ENCODE measurements around the gene CCDC6. TPM values are rescaled to one million over a fixed set of nuclear protein-coding genes. Genes with fewer than 3 reads are reported as not detected.
A peak's percentile ranks its signal among the peaks of the same experiment; 100 is the strongest.

CCDC6 gene
- total RNA-seq, 1 experiment from 2014 or later = 15.2 TPM

DNA sequence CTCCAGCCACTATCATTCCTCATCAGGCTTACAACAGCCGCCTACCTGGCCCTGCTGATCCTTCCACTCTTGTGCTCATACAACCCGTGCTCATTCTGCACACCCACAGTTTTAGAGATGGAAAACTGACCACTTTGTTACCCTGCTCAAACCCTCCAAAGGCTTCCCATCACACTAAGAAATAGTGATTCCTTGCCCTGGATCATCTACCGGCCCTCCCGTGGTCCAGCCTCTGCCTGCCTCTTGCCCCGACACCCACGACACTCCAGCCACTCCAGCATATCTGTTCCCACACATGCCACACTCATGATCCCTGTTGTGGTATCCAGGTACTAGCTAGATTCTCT, 36.8 kb downstream of the CCDC6 start:
- in situ Hi-C loops (cut with HindIII; ENCODE audit: low pct_unique_long_range_greater_than_20kb, low sequenced_read_pairs) = no loop called here
- no peak for DNase-seq (ENCODE audit: low read depth, low spot score)

DNA sequence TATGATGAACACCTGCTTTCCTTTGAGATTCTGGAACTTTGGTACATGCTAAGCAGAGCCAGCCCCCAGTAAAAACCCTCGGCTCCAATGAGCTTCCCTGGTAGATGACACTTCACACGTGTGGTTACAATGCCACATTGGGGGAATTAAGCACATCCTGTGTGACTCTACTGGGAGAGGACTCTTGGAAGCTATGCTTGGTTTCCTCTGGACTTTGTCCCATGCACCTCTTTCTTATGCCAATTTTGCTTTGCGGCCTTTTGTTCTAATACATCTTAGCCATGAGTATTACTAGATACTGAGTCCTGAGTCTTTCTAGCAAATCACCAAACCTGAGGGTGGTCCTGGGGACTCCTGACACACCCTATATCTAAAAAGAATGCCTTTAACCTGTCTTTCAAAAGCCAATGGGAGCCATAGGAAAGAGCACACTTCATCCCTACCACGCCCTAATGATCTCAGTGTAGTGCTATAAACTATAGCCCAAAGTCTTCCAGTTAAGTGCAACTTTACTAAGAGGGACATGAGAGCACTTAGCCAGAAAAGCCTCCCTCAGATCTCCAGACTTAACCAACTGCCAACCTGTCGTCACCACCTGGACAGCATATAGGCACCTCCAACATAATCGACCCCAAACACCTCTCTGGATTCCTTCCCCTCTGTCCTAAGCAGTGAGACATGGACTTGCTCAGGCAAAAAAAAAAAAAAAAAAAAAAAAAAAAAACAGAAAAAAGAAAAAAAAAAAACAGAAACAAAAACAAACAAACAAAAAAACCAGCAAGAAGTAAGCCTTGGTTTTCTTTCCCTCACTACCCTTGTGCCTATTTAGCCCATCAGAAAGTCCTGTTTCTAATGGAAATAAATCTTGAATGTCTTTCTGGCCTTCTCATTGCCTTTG, 37.4 kb downstream of the CCDC6 start:
- in situ Hi-C loops (cut with HindIII; ENCODE audit: low pct_unique_long_range_greater_than_20kb, low sequenced_read_pairs) = no loop called here

DNA sequence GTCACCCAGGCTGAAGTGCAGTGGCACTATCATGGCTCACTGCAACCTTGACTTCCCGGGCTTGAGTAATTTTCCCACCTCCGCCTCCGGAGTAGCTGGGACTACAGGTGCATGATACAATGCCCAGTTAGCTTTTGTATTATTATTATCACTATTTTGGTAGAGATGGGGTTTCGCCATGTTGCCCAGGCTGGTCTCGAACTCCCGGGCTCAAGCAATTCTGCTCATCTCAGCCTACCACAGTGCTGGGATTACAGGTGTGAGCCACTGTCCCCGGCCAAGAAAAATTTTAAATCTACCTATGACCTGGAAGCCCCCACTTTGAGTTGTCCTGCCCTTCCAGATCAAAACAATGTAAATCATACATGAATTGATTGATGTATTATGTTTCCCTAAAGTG, 38.8 kb downstream of the CCDC6 start:
- in situ Hi-C loops (cut with HindIII; ENCODE audit: low pct_unique_long_range_greater_than_20kb, low sequenced_read_pairs) = no loop called here
- DNase-seq (ENCODE audit: low read depth, low spot score) = no peak

More for the DNA sequence above, 37.4 kb downstream of the CCDC6 start:
- DNase-seq (ENCODE audit: low read depth, low spot score) = no peak

- in situ Hi-C loops (cut with HindIII; ENCODE audit: low pct_unique_long_range_greater_than_20kb, low sequenced_read_pairs) = no loop called here
- peak; percentile 32 for DNase-seq (ENCODE audit: low read depth, low spot score)
Observed at GRCh38 chr10:59865101-59865500, 41.3 kb downstream of the CCDC6 start.

- in situ Hi-C loops (cut with HindIII; ENCODE audit: low pct_unique_long_range_greater_than_20kb, low sequenced_read_pairs) = no loop called here
- no peak for DNase-seq (ENCODE audit: low read depth, low spot score)
Observed at GRCh38 chr10:59864141-59864962, 42.0 kb downstream of the CCDC6 start.

- in situ Hi-C loops (cut with HindIII; ENCODE audit: low pct_unique_long_range_greater_than_20kb, low sequenced_read_pairs) = no loop called here
- DNase-seq (ENCODE audit: low read depth, low spot score) = no peak
Observed at GRCh38 chr10:59859570-59859969, 46.8 kb downstream of the CCDC6 start.

- in situ Hi-C loops (cut with HindIII; ENCODE audit: low pct_unique_long_range_greater_than_20kb, low sequenced_read_pairs) = no loop called here
- no peak for DNase-seq (ENCODE audit: low read depth, low spot score)
Observed at GRCh38 chr10:59857921-59858320, 48.4 kb downstream of the CCDC6 start.

- in situ Hi-C loops (cut with HindIII; ENCODE audit: low pct_unique_long_range_greater_than_20kb, low sequenced_read_pairs) = no loop called here
- no peak for DNase-seq (ENCODE audit: low read depth, low spot score)
Observed at GRCh38 chr10:59857049-59857448, 49.3 kb downstream of the CCDC6 start.

DNA sequence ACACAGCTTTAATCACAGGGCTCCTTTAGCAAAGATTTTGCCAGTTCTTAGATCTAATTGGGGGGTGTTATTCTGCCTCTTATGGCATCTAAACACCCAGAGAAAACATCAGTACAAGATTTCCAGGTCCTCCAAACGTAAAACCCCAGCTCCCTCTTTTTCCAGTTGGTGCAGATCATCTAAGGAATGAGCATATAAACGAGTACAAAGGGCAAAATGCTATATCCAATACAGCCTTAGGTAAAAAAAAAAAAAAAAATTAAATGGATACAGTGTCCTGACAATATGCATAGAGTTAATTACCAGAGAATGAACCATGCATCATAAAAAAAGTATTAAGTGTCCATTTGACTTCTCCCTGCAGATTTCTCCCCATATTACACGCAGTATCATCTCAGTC, 50.3 kb downstream of the CCDC6 start:
- in situ Hi-C loops (cut with HindIII; ENCODE audit: low pct_unique_long_range_greater_than_20kb, low sequenced_read_pairs) = no loop called here

GRCh38 chr10:59854571-59854970, 51.8 kb downstream of the CCDC6 start:
- in situ Hi-C loops (cut with HindIII; ENCODE audit: low pct_unique_long_range_greater_than_20kb, low sequenced_read_pairs) = no loop called here
- DNase-seq (ENCODE audit: low read depth, low spot score) = no peak

More for the DNA sequence above, 50.3 kb downstream of the CCDC6 start:
- DNase-seq (ENCODE audit: low read depth, low spot score) = no peak

DNA sequence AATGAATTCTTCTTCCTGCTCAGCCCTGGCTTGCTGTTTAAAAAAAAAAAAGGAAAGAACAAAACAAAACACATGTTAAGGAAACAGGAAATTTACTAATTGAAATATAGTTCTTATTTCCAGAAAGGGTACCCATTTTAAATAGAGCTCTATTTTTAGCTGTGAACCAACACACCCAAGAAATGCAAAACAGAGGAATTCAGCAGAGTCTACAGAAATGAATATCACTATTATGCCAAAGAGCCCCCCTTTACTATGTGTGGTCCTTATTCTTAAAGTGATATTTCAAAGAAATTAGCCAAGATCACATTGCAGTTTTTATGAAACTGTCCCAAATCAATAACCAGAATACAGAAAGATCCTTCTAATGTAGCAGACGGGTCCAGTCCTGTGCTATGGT, 53.7 kb downstream of the CCDC6 start:
- in situ Hi-C loops (cut with HindIII; ENCODE audit: low pct_unique_long_range_greater_than_20kb, low sequenced_read_pairs) = no loop called here
- no peak for DNase-seq (ENCODE audit: low read depth, low spot score)

GRCh38 chr10:59851864-59852263, 54.5 kb downstream of the CCDC6 start:
- in situ Hi-C loops (cut with HindIII; ENCODE audit: low pct_unique_long_range_greater_than_20kb, low sequenced_read_pairs) = no loop called here
- no peak for DNase-seq (ENCODE audit: low read depth, low spot score)

DNA sequence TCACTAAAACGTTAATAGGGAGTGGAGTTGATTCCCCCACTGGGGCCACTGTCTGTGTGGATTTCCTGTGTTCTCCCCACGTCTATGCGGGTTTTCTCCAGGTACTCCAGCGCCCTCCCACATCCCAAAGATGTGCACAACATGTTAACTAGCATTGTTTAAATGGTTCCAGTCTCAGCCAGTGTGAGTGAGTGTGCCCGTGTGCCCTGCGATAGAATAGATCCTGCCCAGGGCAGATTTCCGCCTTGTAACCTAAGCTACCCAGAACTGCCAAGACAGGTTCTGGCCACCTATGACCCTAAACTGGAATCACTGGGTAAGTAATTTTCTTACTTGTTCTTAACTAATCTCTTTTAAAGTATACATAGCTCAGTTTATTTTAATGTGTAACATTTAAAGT, 58.5 kb downstream of the CCDC6 start:
- in situ Hi-C loops (cut with HindIII; ENCODE audit: low pct_unique_long_range_greater_than_20kb, low sequenced_read_pairs) = no loop called here
- no peak for DNase-seq (ENCODE audit: low read depth, low spot score)

DNA sequence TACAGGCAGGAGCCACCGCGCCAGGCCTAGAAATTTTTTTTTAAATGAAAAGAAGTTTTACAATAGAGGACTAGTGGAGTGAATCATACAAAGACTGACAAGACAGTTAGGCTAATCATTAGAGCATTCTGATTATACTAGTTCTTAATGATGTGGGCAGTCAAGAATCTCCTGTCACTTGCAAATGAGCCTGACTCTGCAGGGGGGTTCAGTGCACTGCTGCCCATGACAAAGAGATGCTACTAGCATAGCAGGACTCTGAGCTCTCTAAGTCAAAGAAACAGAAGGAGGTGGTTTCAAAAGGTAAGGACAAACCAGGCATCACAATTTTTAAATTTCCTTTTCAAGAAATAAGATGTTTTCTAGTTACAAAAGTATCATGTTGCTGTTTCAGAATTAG, 59.0 kb downstream of the CCDC6 start:
- DNase-seq (ENCODE audit: low read depth, low spot score) = no peak
- in situ Hi-C loops (cut with HindIII; ENCODE audit: low pct_unique_long_range_greater_than_20kb, low sequenced_read_pairs) = no loop called here

- no peak for DNase-seq (ENCODE audit: low read depth, low spot score)
- in situ Hi-C loops (cut with HindIII; ENCODE audit: low pct_unique_long_range_greater_than_20kb, low sequenced_read_pairs) = no loop called here
Observed at GRCh38 chr10:59844436-59844835, 61.9 kb downstream of the CCDC6 start.

DNA sequence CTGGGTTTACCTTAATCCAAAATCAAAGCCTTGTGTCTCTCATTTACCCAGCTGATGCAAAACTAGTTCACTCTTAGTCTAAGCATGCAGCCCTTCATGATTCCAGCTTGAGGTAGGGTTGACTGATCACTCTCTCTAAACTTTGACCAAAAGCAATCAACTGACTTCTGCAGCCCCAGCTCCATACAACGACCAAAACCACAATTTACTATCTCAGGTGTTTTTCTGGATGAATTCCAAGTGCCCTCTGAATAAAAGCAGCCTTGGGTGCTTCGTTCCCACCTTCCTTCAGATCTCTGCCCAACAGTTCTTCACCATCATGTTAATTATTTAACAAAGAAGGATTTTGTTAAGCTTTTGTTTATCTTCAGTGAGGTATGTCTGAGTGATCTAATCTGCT, 62.6 kb downstream of the CCDC6 start:
- in situ Hi-C loops (cut with HindIII; ENCODE audit: low pct_unique_long_range_greater_than_20kb, low sequenced_read_pairs) = no loop called here
- no peak for DNase-seq (ENCODE audit: low read depth, low spot score)

GRCh38 chr10:59839576-59839975, 66.8 kb downstream of the CCDC6 start:
- no peak for DNase-seq (ENCODE audit: low read depth, low spot score)
- in situ Hi-C loops (cut with HindIII; ENCODE audit: low pct_unique_long_range_greater_than_20kb, low sequenced_read_pairs) = no loop called here

DNA sequence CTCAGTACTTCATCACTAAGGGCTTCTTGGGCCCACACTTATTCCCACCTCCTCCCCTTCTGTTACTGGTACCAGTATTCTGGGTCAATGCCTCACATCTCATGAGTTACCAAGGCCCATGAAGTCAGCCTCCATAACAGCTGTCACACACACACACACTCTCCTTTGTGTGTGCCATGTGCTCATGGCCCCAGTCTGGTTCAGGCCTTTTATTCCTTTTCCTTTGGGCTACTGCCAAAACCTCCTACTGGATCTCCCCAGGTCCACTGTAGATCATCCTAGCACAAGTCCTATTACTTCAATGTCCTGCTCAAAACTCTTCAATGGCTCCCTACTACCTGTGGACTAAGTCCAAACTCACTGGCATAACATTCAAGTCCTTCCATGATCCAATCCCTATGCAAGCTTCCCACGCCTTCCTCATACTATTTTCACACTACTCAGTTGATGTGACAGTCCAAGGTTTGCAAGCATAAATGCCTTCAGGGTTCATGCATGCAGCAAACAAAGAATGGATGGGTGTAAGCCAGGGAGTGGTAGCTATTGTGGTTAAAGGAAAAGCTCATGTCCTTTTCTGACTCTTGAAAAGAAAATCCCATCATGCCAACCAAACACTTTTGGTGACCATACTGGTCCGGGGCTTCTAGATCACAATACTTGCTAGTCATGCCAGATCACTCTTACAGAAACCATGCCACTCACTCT, 68.1 kb downstream of the CCDC6 start:
- DNase-seq (ENCODE audit: low read depth, low spot score) = no peak
- in situ Hi-C loops (cut with HindIII; ENCODE audit: low pct_unique_long_range_greater_than_20kb, low sequenced_read_pairs) = no loop called here

Data from SK-MEL-5 (cell line).